ENCODE results near the gene STK35.
"Not testable (repeated sequence)": the region's sequence is repeated elsewhere in the genome, so short reads cannot be mapped to it uniquely, and the experiment has no call there.

The STK35 gene

GRCh38 chr20:2179233-2179580, 77.6 kb downstream of the STK35 start:
- Histone ChIP-seq H3K27ac (no peak overlapping the region), H3K4me1 (ENCODE audit: control insufficient read depth in 1 of 2, insufficient read depth in 1 of 2, low read depth in 1 of 2, low read length in 1 of 2) (peaks cover 13 to 15% of the 10 kb centered on the region in 2 experiments), H3K36me3 (no peaks in the 10 kb centered on the region), H3K9me3 (no peaks in the 10 kb centered on the region), H3K27me3 (peaks cover 26% of the 10 kb centered on the region), H3K4me3 (ENCODE audit: low read depth in 1 of 2, low read length in 1 of 2) (no peak overlapping the region)
- TF ChIP-seq CTCF (IDR thresholded peaks at IDR 0.05) = no peak

GRCh38 chr20:2179949-2180348, 78.3 kb downstream of the STK35 start:
- no peaks in the 10 kb centered on the region for H3K9me3 ChIP-seq
- no peak overlapping the region for H3K27ac ChIP-seq
- peaks cover 23% of the 10 kb centered on the region for H3K27me3 ChIP-seq
- peaks cover 13 to 15% of the 10 kb centered on the region in 2 experiments for H3K4me1 ChIP-seq (ENCODE audit: control insufficient read depth in 1 of 2, insufficient read depth in 1 of 2, low read depth in 1 of 2, low read length in 1 of 2)
- H3K36me3 ChIP-seq = no peaks in the 10 kb centered on the region
- no peak for TF ChIP-seq CTCF (IDR thresholded peaks at IDR 0.05)
- H3K4me3 ChIP-seq (ENCODE audit: low read depth in 1 of 2, low read length in 1 of 2) = no peak overlapping the region

- H3K27ac ChIP-seq = no peak overlapping the region
- no peaks in the 10 kb centered on the region for H3K9me3 ChIP-seq
- TF ChIP-seq CTCF (IDR thresholded peaks at IDR 0.05) = no peak
- no peak overlapping the region for H3K4me3 ChIP-seq (ENCODE audit: low read depth in 1 of 2, low read length in 1 of 2)
- H3K27me3 ChIP-seq = peaks cover 16% of the 10 kb centered on the region
- no peaks in the 10 kb centered on the region for H3K36me3 ChIP-seq
- H3K4me1 ChIP-seq (ENCODE audit: control insufficient read depth in 1 of 2, insufficient read depth in 1 of 2, low read depth in 1 of 2, low read length in 1 of 2) = peaks cover 13 to 15% of the 10 kb centered on the region in 2 experiments
Observed at GRCh38 chr20:2183381-2183780, 81.8 kb downstream of the STK35 start.

DNA sequence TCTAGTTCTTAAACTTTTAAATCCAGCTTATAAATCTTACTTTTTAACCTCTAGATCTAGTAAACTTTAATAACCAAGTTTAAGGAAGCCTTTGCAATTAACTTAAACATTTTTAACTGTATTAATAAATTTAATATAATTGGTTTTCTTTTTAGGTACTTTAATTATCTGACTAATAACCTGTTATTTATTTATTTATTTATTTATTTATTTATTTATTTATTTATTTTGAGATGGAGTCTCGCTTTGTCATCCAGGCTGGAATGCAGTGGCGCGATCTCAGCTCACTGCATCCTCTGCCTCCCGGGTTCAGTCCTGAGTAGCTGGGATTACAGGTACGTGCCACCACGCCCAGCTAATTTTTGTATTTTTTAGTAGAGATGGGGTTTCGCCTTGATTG, 83.3 kb downstream of the STK35 start:
- H3K27me3 ChIP-seq = peaks cover 23% of the 10 kb centered on the region
- H3K4me3 ChIP-seq (ENCODE audit: low read depth in 1 of 2, low read length in 1 of 2); H3K36me3 ChIP-seq; H3K27ac ChIP-seq; H3K9me3 ChIP-seq: not testable (repeated sequence)
- peaks cover 13 to 15% of the 10 kb centered on the region in 2 experiments for H3K4me1 ChIP-seq (ENCODE audit: control insufficient read depth in 1 of 2, insufficient read depth in 1 of 2, low read depth in 1 of 2, low read length in 1 of 2)

DNA sequence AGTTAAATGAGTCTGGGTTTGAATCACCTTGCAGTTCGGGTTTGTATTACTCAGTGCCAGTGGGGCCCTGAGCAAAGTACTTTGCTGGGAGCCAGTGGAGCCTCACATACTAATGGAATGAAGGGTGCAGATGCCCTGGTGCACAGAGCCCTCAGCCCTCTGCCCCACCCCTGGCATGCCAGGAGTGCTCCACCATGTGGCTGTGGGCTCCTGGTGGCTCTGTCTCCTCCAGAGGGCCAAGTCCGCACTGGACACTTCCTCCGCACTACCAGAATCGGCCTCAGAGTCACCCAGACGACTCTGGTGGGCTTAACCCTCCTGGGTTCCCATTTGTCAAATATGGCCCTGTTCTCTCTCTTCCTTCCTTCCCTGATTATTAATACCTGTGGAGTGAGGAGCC, 94.0 kb downstream of the STK35 start:
- Histone ChIP-seq H3K36me3 (no peaks in the 10 kb centered on the region), H3K27ac (no peak overlapping the region), H3K9me3 (no peaks in the 10 kb centered on the region), H3K4me1 (ENCODE audit: control insufficient read depth in 1 of 2, insufficient read depth in 1 of 2, low read depth in 1 of 2, low read length in 1 of 2) (no peaks in the 10 kb centered on the region), H3K4me3 (ENCODE audit: low read depth in 1 of 2, low read length in 1 of 2) (no peak overlapping the region), H3K27me3 (peaks cover 72% of the 10 kb centered on the region)
- no peak for TF ChIP-seq CTCF (IDR thresholded peaks at IDR 0.05)

GRCh38 chr20:2197166-2197565, 95.5 kb downstream of the STK35 start:
- TF ChIP-seq CTCF (IDR thresholded peaks at IDR 0.05) = no peak
- Histone ChIP-seq H3K27ac (no peak overlapping the region), H3K9me3 (no peaks in the 10 kb centered on the region), H3K4me1 (ENCODE audit: control insufficient read depth in 1 of 2, insufficient read depth in 1 of 2, low read depth in 1 of 2, low read length in 1 of 2) (no peaks in the 10 kb centered on the region), H3K36me3 (no peaks in the 10 kb centered on the region), H3K4me3 (ENCODE audit: low read depth in 1 of 2, low read length in 1 of 2) (no peak overlapping the region), H3K27me3 (peaks cover 87% of the 10 kb centered on the region)
